Muscle of back (tissue), 11 donors: ENCODE measurements around the gene RBM17. TPM values are rescaled to one million over a fixed set of nuclear protein-coding genes. Genes with fewer than 3 reads are reported as not detected.
"Not testable (repeated sequence)": the region's sequence is repeated elsewhere in the genome, so short reads cannot be mapped to it uniquely, and the experiment has no call there.

Source experiments
- DNase-seq, 3 donors: peaks; one replicate each; pipeline versions ENCODE4 v3.0.0 to v3.0.0-alpha.2; 2013
- polyA plus RNA-seq, 10 donors: library from polyadenylated mRNA; unstranded; fragments of 120-200 nt; gene quantifications; one replicate each; pipeline ENCODE4 v1.2.1, GENCODE V29; 2013; ENCODE audit not compliant: insufficient read length in 10 of 10

RBM17 gene
- polyA plus RNA-seq, 10 donors = 74.9 to 126 (median 95.6) TPM

GRCh38 chr10:6134099-6134823 lies 45.4 kb downstream of the RBM17 start:
- DNase-seq = no peak

DNA sequence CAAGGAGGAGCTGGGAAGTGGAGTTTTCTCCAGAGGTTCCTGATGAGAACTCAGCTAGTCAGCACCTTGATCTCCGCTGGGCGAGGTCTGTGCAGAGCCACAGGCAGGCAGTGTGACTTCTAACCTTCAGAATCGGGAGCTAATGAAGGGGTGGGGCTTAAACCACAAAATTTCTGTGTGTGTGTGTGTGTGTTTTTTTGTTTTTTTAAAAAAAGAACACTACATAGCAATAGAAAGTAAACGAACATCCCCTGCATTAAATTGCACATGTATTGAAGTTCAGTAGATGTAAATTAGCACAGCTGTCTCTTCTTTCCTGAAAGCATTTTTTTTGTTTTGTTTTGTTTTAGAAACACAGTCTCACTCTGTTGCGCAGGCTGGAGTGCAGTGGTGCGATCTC lies 46.2 kb downstream of the RBM17 start:
- no peak for DNase-seq

DNA sequence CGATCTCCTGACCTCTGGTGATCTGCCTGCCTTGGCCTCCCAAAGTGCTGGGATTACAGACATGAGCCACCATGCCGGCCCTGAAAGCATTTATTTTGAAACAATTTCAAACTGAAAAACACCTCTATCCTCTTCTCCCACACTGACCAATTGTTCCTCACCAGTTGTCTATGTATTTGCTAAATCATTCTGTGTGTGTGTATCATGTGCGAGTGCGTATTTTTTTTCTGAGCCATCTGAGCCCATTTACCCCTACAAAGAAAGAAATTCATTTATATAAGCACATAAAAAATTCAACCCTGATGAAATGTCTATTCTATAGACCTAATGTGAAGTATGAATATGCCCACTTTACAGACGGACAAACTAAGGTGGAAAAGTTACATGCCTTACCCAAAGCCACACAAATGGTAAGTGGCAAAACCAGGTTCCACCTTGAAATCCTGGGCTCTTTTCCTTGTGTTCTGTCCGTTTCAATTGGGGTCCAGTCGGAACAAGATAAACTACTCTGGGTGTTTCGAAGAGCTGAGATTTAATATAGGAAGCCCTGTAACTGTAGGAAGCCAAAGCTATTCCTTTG lies 46.8 kb downstream of the RBM17 start:
- DNase-seq = no peak

- DNase-seq = peak in 1 of 3 donors; percentile 54
Observed at GRCh38 chr10:6136215-6137201, 47.7 kb downstream of the RBM17 start.

DNA sequence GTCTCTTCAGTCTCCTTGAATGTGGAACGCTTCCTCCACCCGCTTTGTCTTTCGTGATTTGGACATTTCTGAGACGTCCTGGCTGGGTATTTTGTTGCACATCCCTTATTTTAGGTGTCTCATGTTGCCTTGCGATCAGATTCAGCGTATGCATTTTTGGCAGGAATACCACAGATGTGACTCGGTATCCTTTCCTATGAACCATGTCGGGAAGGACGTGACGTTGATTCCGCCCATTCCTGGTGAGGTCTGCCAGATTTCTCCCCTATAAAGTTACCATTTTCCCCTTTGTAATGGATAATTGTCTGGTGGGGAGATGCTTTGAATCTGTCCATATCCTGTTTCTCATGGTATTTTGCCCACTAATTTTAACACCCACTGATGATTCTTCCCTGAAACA lies 49.6 kb downstream of the RBM17 start:
- DNase-seq = no peak

- no peak for DNase-seq
Observed at GRCh38 chr10:6139470-6139869, 50.6 kb downstream of the RBM17 start.

DNA sequence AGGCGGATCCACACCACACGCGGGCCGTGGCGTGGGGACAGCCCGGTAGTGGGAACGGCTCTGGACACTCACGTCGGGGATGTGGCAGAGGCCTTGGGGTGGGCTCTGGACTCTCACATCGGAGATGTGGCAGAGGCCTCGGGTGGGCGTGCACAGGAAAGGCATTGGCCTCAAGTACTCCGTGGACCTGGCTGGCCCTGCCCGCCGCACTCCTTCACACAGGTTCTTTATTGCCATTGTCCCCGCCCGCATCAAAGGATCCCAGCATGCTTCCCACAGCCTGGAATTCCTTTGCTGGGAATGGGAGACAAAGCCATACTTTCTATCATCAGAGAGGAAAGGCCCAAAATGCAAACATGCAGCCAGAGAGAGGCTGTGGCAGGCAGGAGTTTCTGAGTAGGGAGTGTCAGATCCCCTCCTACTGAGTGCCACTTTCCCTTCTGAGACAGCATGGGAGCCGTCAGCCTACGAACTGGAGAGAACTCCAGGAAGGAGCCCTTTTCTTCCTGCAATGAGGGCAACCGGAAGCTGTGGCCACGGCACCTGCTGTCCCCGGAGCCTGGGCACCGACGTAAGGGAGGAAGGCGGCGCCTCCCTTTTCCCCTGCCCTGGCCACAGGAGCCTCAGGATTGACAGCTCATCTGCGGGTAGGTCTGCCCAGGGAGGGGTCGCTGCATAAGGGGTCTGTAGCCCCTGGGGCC lies 51.5 kb downstream of the RBM17 start:
- DNase-seq = no peak

DNA sequence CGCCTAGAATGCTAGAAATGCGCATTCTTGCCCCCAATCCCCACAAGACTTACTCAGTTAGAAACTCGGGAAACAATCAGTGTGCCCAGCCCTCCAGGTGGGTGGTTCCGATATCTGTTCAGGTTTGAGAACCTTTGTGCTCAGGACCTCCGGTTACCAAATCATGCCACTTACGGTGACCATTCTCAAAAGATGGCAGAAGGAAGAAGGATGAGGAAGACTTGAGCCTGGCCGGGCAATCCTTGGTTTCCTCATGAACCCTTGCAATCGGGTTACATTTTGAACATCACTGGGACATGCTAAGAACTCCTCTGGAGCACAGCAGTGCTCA lies 52.1 kb downstream of the RBM17 start:
- no peak for DNase-seq

DNA sequence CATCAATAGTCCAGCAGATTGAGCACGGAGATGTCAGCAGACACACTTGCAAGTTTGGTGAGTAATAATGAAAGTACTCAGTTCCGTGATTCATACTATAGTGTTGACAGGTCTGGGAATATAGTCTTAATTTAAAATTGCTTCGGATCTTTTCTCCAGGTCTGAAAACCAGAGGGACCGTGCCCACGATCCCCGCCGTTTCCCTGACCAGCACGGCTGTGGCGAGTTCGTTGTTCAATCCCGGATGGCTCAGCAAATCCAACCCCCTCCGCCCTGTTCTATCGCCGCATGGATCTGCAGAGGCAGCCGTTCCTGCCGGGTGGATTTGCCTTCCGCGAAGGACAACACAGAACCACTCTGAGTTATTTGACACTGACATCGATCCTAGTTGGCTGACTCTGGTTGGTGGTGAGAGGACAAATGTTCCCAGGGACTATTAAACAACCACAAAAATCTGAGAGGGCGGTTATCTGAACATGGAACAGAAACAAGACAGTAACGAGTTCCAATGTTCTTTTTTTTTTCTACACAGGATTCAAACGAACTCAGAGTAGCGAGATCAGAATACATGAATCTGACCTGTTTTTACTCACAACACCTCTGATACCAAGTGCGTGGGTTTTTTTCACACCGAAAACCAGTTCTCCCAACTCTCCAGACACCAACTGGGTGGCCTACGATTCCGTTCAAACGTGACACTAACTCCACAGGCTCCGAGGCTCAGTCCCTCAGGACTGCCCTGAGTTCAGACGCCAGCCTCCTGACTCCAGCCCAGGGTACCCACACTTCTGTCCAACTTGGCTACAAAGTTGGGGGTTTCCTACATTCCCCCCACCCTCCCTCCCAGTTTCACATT lies 52.7 kb downstream of the RBM17 start:
- DNase-seq = peak in 2 of 3 donors; percentile 82 to 85

DNA sequence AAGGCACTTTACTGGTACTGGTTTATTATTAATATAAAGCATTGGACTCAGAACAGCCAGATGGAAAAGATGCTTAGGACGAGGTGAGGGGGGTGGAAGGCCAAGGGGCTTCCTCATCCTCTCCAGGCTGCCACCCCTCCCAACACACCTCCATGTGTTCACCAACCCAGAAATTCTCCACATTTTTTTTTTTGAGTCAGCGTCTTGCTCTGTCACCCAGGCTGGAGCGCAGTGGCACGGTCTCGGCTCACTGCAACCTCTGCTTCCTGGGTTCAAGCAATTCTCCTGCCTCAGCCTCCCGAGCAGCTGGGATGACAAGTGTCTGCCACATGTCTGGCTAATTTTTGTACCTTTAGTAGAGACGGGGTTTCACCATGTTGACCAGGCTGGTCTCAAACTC lies 53.4 kb downstream of the RBM17 start:
- not testable (repeated sequence) for DNase-seq

- DNase-seq = no peak
Observed at GRCh38 chr10:6142644-6143043, 53.8 kb downstream of the RBM17 start.

DNA sequence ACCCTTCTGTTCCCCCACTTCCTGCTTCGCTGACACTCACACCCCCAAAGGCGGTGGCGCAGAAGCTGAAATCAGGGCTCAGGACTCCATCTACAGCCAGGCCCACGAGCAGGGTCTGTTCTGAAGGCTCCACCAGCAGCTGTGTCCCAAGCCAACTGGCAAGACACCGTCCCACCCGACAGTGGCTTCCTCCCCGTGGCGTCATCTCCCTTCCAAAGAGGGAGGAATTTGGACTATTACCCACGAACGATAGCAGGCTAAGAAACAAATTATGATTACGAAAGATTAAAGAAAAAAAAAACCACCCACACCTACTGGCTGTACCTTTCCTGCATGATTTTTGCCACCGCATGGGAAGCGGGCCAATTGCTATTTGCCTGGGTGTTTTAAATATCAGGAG lies 54.3 kb downstream of the RBM17 start:
- no peak for DNase-seq

GRCh38 chr10:6144406-6145165 lies 55.8 kb downstream of the RBM17 start:
- peak; percentile 86 to 94 (median 89) for DNase-seq

GRCh38 chr10:6145166-6145987 lies 56.5 kb downstream of the RBM17 start:
- DNase-seq = peak in 1 of 3 donors; percentile 80

- no peak for DNase-seq
Observed at GRCh38 chr10:6146013-6146785, 57.4 kb downstream of the RBM17 start.

- no peak for DNase-seq
Observed at GRCh38 chr10:6146921-6147320, 58.1 kb downstream of the RBM17 start.

DNA sequence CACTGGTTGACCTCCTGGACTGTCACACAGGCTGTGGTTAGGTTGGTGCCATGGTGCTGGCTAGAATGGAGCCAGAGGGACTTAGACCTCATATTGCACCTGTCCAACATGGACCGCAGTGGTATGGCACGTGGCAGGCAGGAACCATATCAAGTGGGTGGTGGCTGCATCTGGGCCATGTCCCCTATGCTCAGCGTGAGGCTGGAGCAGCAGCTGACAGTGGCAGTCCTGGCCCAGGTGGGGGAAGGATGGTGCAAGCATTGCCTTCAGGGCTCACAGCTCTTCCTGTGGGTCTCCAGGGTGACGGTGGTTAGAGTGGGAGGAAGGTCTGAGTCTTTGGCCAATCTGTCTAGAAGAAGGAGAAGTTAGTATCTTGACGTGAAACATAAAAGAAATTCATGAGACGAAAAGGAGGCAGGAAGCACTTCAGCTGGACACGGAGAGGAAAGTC lies 59.4 kb downstream of the RBM17 start:
- no peak for DNase-seq

DNA sequence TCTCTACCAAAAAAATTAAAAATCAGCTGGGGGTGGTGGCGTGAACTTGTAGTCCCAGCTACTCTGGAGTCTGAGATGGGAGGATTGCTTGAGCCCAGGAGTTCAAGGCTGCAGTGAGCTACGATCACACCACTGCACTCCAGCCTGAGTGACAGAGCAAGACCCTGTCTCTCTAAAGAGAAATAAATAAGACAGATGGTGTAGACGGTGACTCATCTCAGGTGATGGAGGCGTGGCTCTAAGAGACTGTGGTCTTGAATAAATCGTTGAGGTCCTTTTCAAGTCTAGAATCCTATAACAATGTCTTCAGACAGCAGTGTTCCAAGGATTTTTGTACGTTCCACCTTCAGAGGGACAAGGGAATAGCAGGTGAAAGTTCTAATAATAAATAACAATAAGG lies 60.1 kb downstream of the RBM17 start:
- no peak for DNase-seq
